GM19023 (cell line): ENCODE results near the gene RPLP2.

Source experiments
- ATAC-seq: cut with Tn5 transposase; IDR thresholded peaks from one replicate; pipeline ENCODE4 v1.9.1; 2021; ENCODE audit warnings: mild to moderate bottlenecking, moderate library complexity; ENCODE audit not compliant: unreplicated experiment

Gene RPLP2

GRCh38 chr11:846496-847098 lies 36.8 kb downstream of the RPLP2 start:
- ATAC-seq: no peak

DNA sequence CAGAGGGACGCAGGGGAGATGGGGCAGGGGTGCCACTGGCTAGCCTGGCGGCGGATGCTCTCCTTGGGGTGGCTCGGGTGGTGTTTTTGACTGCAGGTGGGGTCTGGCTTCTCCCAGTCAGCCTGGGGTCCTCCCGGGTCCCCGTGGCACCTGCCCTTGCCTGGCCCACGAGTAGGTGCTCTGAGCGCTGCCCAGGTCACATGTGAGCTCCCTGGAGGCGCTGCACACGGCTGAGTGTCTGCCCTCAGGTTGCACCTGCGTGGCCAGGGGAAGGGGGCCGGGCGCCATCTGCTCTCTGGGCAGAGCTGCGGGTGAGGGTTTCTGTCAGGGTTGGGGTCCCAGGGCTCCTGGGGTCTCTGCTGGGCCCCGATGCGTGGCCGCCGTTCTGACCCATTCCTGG lies 38.1 kb downstream of the RPLP2 start:
- ATAC-seq: no peak

- ATAC-seq: no peak
Observed at GRCh38 chr11:848380-848931, 38.7 kb downstream of the RPLP2 start.

DNA sequence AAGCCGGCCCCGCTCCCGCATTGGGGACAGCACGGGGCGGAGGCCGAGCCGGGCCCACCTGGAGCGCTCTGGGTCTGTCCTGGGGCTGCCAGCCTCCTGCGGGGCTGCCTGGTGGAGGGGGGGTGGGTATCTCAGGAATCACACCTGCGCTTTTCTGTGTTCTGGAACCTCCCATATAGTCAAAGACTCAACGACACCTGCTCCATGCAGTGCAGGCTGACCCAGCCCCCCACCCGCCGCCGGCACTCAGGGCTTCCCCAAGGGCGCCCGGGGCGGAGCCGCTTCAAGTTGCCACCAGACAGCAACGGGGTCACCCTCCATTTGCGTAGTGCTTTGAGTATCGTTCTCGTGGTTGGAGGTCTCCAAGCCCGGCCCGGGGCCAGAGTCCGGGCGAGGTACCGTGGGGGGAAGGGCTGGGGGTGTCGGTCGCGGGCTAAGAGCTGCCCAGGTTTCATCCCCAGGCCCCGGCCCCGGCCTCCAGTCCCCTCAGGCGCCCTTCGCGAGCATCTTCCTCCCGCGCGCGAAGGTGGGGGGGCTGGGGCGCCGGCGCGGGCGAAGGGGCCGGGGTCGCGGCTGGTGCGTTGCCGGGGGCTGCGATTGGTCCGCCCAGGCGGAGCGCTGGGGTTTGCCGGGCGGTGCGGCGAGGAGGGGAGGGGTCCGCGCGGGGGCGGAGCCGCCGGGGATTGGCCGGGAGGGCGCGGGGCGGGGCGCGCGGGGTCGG lies 39.5 kb downstream of the RPLP2 start:
- ATAC-seq: no peak

DNA sequence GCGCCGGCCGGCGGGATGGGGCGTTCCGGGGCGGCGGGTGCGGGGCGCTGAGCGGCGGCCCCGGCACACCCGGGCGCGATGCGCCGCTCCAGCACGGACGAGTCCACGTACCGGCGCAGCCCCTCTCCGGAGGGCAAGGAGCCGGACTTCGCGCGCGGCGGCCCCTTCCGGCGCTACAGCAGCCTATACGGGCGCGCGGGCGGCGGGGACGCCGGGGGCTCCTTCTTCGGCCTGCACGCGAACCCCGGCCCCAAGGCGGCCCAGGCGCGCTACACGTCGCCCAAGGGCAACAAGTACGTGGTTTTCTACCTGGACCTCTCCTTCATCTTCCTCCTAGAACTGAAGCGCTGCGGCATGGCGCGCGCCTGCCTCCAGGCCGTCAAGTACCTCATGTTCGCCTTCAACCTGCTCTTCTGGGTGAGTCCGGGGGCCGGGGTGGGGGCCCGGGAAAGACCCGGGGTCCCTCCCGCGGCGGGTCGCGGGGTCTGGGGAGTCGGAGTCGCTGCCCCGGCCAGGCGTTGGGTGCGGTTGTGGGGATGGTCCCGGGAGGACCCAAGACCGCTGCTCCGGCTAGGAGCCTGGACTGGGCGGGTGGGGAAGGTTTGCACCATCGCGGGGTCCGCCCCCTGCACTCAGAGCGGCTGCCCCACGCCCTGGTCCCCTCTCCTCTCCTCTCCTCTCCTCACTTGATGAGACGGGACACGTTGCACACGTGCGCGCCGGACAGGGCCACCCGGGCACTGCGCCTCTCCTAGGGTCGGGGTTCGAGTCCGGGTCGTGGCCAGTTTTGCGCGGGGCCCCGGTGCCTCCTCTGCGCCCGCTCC lies 40.4 kb downstream of the RPLP2 start:
- ATAC-seq: no peak

- no peak for ATAC-seq
Observed at GRCh38 chr11:850775-851763, 41.3 kb downstream of the RPLP2 start.

GRCh38 chr11:852762-853161 lies 43.0 kb downstream of the RPLP2 start:
- no peak for ATAC-seq

DNA sequence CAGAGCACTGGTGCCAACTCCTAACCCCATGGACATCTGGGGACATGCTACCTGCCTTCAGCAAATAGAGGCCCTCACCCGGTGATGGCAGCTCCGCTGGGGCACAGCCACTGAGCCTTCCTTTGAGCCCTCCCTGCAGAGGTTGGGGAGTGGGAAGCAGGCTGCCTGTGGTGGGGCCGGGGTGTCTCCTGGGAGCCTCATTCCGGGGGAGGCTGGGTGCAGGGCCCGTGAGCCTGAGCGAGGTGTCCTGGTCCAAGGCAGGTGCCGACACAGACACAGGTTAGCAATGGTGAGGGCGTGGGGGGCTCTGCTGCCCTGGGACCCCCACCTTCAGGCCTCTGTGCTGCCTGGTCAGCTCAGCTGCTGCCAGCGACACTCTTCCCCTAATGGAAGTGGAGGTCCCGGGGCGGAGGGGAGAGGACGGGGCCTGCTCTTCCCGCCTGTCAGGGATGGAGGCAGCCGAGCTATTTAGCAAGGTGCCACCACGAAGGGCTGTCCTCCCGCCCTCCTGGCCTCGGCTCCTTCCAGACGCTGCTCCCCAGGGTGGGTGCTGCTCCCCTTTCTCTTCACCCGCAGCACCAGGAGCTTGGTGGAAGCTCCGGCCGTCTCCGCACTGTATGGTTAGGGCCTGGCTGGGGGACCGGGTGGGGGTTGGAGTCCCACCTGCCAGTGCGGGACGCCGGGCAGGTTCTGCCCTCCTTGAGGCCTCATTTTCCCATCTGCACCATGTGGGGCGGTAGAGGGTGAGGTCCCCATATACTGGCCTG lies 44.1 kb downstream of the RPLP2 start:
- ATAC-seq: no peak

DNA sequence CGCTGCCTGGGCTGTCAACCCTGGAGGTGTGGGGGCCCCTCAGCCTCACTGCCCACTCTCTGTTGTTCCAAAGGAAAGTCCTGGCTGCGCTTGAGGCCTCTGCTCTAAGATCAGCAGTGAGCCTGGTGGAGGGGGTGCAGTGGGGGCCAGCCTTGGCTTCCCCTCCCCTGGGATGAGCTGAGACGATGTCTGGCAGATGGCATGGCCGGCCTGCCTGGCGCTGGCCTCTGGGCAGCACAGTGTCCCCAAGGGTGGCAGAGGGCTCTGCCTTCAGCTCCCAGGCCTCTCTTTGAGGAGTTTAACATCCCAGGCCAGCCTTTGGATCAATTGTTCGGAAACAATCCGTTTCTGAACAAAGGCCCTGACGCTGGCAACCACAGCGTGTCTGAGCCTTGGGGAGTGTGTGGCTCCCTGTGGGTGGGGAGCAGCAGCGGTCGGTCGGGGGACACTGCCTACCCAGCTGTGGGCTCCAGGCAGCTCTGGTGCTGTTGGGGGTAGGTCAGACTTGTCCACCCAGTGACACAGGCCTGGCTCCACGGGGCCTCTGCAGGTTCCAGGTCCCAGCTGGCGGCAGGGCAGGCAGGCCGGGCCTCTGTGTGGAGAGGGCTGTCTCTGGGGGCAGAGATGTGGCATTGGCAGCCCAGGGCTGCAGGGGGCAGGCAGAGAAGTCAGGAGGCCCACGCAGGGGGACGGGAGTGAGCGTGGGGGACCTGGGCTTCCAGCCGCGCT lies 45.0 kb downstream of the RPLP2 start:
- ATAC-seq: no peak

- ATAC-seq: no peak
Observed at GRCh38 chr11:855330-855674, 45.5 kb downstream of the RPLP2 start.

DNA sequence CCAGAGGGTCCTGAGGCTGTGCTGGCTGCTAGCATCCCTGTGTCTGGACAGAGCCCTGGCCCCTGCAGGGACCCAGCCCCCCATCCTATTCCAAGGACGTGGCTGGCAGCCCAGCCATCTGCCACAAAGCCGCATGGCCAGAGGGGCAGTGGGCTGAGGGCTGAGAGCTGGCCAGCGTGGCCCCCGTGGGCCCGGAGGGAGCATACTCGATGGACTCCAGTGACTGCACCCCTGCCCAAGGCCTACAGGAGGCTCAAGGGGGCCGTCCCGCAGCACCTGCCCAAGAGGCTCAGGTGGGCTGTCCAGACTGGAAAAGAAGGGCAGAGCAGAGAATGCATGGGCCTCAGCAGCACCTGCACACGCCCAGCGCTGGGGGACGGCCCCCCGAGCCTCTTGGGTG lies 46.0 kb downstream of the RPLP2 start:
- no peak for ATAC-seq

DNA sequence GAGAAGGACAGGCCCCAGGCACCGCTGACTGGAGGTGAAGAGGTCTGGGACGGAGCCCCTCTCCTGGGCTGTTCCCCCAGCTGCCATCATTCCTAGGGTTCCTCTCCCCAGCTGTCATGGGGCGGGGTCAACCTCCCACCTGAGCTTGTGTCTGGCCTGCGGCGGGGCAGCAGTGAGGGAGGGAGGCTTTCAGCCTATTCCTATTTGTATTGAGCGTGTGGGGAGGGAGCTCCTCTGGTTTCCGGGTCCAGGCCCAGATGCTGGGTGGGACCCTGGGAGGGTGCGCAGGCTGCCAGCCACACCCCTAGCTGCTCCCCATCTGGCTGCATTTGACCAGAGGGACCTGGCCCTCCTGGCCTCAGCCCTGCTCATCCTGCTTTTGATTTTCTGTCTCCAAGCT lies 46.6 kb downstream of the RPLP2 start:
- no peak for ATAC-seq

- no peak for ATAC-seq
Observed at GRCh38 chr11:858053-858761, 48.4 kb downstream of the RPLP2 start.

DNA sequence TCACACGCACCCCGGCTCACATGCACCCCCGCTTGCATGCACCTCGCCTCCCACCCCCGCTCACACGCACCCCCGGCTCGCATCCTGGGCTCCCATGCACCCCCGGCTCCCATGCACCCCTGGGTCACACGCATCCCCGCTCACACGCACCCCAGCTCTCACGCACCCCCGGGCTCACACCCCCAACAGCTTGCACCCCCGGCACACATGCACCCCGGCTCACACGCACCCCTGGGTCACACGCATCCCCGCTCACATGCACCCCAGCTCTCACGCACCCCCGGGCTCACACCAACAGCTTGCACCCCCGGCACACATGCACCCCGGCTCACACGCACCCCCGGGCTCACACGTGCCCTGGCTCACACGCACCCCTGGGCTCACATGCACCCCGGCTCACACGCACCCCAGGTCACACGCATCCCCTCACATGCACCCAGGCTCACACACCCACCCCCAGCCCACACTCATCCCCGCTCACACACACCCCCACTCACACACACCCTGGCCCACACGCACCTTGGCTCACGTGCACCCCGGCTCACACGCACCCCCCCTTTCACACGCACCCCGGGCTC lies 49.1 kb downstream of the RPLP2 start:
- no peak for ATAC-seq

- no peak for ATAC-seq
Observed at GRCh38 chr11:859394-860131, 49.8 kb downstream of the RPLP2 start.

DNA sequence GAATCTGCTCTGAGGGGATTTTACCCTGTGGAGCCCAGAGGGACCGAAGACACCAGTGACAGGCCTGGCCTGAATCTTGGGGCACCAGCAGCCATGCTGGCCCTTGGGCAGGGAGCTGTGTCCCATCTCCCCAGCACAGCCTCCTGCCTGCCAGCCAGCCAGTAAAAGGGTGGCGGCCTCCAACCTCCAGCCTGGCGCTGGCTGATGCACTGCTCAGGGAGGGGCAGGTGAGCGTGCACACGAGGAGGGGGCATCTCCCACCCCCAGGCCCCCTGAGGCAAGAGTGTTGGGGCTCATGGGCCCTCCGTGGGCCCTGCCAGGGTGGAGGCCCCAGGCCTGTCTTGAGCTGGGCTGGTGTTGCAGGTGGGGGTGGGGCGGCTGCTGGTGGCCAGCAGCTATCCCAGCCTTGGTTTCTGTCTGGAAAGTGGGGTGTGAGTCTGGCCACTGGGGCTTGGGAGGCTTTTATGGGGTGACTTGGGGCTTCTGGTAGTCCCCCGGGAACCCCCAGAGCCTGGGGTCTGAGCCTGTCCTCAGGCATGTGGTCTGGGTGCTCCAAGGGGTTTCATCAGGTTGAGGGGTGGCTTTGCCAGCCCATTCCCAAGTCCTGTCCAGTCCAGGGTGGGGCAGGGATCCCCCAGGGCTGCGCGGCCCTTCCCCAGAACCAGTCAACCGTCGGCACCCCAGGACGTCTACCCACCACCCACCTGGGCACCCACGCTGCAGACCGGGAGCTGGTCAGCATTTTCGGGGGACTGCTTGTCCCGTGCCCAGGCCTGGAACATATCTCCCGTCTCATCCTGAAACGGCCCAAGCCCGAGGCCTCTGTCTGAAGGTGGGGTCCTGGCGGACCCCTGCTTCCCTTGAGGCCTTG lies 50.7 kb downstream of the RPLP2 start:
- ATAC-seq: no peak

DNA sequence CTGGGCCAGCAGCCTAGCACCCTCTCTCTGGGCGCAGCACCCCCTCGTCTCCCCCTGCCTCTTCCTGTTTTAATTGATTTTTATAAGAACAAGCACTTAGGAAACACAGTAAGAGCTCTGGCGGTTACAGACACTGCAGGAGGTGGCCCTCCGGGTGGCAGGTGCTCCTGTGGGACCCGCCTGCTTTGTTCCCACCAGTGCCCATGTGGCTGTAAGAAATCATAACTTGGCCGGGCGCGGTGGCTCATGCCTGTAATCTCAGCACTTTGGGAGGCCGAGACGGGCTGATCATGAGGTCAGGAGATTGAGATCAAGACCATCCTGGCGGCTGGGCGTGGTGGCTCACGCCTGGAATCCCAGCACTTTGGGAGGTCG lies 51.3 kb downstream of the RPLP2 start:
- no peak for ATAC-seq
